IMR-90 (cell line): Measurements from ENCODE around the gene PPM1L. TPM values are rescaled to one million over a fixed set of nuclear protein-coding genes. Genes with fewer than 3 reads are reported as not detected.

Experiments
- ATAC-seq: fragments of 200-7000 bp; cut with Tn5 transposase; 2 replicates; pipeline ENCODE4 v1.9.1; 2020; ENCODE audit warnings: low read depth, mild to moderate bottlenecking, moderate library complexity
- BruUV-seq: library from RNA; stranded (reverse); fragments of 400-500 nt; replicated peaks from 2 replicates; lab custom pipeline; 2021; lab: Mats Ljungman, UMichigan
- CTCF ChIA-PET: fragments of 300-600 bp; formaldehyde crosslinking; extraction: SDS; loops from one replicate; lab custom pipeline; 2021; ENCODE audit warnings: antibody characterized with exemption; lab: Yijun Ruan, JAX
- POLR2A ChIA-PET: fragments of 300-600 bp; sonication (Branson Sonifier 250); formaldehyde crosslinking; loops from one replicate; lab custom pipeline; 2022; ENCODE audit warnings: antibody characterized with exemption; ENCODE audit not compliant: unreplicated experiment; lab: Charles Lee
- DNase-seq: peaks from one replicate; pipeline ENCODE4 v3.0.0; 2013
- H2AFZ ChIP-seq: replicated peaks from 2 replicates; pipeline ENCODE3; 2013; ENCODE audit warnings: low read length, mild to moderate bottlenecking; ENCODE audit not compliant: poor library complexity
- H2AK5ac ChIP-seq: 2 replicates; pipeline ENCODE4 v1.6.1; 2013; ENCODE audit warnings: low read depth, low read length, inconsistent platforms
- H2AK9ac ChIP-seq: replicated peaks from 2 replicates; pipeline ENCODE3; 2013; ENCODE audit warnings: mild to moderate bottlenecking, low read depth, low read length, moderate library complexity; ENCODE audit not compliant: poor library complexity
- H2BK120ac ChIP-seq: 2 replicates; pipeline ENCODE4 v1.6.1; 2013; ENCODE audit warnings: low read depth, low read length, inconsistent platforms
- H2BK15ac ChIP-seq: 3 replicates; pipeline ENCODE4 v1.6.1; 2013; ENCODE audit warnings: low read depth, low read length, inconsistent platforms
- H2BK20ac ChIP-seq: 2 replicates; pipeline ENCODE4 v1.6.1; 2013; ENCODE audit warnings: low read depth, mild to moderate bottlenecking, inconsistent platforms, low read length, moderate library complexity
- H2BK5ac ChIP-seq: 2 replicates; pipeline ENCODE4 v1.6.1; 2013; ENCODE audit warnings: mild to moderate bottlenecking, low read depth, low read length, inconsistent platforms; ENCODE audit not compliant: poor library complexity, severe bottlenecking
- H3K14ac ChIP-seq: replicated peaks from 2 replicates; pipeline ENCODE4 v1.6.1; 2013; ENCODE audit warnings: low read depth, low read length, inconsistent platforms
- H3K18ac ChIP-seq: 2 replicates; pipeline ENCODE4 v1.6.1; 2013; ENCODE audit warnings: low read depth, low read length, control low read depth
- H3K23ac ChIP-seq: 2 replicates; pipeline ENCODE4 v1.6.1; 2013; ENCODE audit warnings: low read depth, low read length, inconsistent platforms
- H3K27ac ChIP-seq: 2 replicates; pipeline ENCODE4 v1.5.1; 2013; ENCODE audit warnings: mild to moderate bottlenecking, control low read depth, low read length; ENCODE audit not compliant: insufficient read depth
- H3K27me3 ChIP-seq: 2 replicates; pipeline ENCODE4 v1.6.1; 2013; ENCODE audit warnings: low read length; ENCODE audit not compliant: control insufficient read depth, insufficient read depth
- H3K36me3 ChIP-seq: 2 replicates; pipeline ENCODE4 v1.6.1; 2013; ENCODE audit warnings: low read length, mixed read lengths; ENCODE audit not compliant: control insufficient read depth, insufficient read depth
- H3K4ac ChIP-seq: 2 replicates; pipeline ENCODE4 v1.6.1; 2013; ENCODE audit warnings: low read depth, low read length, inconsistent platforms
- H3K4me1 ChIP-seq: 2 replicates; pipeline ENCODE4 v1.6.1; 2013; ENCODE audit warnings: low read length, mixed read lengths; ENCODE audit not compliant: control insufficient read depth, insufficient read depth
- H3K4me2 ChIP-seq: 2 replicates; pipeline ENCODE4 v1.6.1; 2013; ENCODE audit warnings: low read depth, mild to moderate bottlenecking, control low read depth, low read length, moderate library complexity
- H3K4me3 ChIP-seq: 2 replicates; pipeline ENCODE4 v1.5.1; 2013; ENCODE audit warnings: low read depth, mild to moderate bottlenecking, control low read depth, low read length, moderate library complexity; ENCODE audit not compliant: insufficient read depth
- H3K56ac ChIP-seq: 2 replicates; pipeline ENCODE4 v1.6.1; 2013; ENCODE audit warnings: low read length, inconsistent platforms; ENCODE audit not compliant: insufficient read depth; ENCODE audit errors: extremely low read depth
- H3K79me1 ChIP-seq, 2 experiments: 2 replicates each; pipeline ENCODE4 v1.6.1; 2013; ENCODE audit warnings: low read length in 2 of 2, inconsistent platforms in 1 of 2, low read depth in 1 of 2
- H3K9ac ChIP-seq: 2 replicates; pipeline ENCODE4 v1.6.1; 2013; ENCODE audit warnings: low read depth, low read length, control low read depth
- H3K9me1 ChIP-seq: 2 replicates; pipeline ENCODE4 v1.6.1; 2013; ENCODE audit warnings: low read length, inconsistent platforms; ENCODE audit not compliant: insufficient read depth
- H3K9me3 ChIP-seq: 2 replicates; pipeline ENCODE4 v1.6.1; 2013; ENCODE audit warnings: low read length; ENCODE audit not compliant: control insufficient read depth, insufficient read depth
- H4K20me1 ChIP-seq: 2 replicates; pipeline ENCODE4 v1.6.1; 2013; ENCODE audit warnings: low read length, inconsistent platforms; ENCODE audit not compliant: insufficient read depth
- H4K5ac ChIP-seq: 2 replicates; pipeline ENCODE4 v1.6.1; 2013; ENCODE audit warnings: mild to moderate bottlenecking, low read depth, low read length, control low read depth
- H4K8ac ChIP-seq, 2 experiments: 2 replicates each; pipeline ENCODE4 v1.6.1; 2013; ENCODE audit warnings: low read depth in 2 of 2, low read length in 2 of 2, control low read depth in 1 of 2, inconsistent platforms in 1 of 2
- H4K91ac ChIP-seq: 2 replicates; pipeline ENCODE4 v1.6.1; 2013; ENCODE audit warnings: low read depth, low read length, inconsistent platforms; ENCODE audit not compliant: insufficient read depth
- CEBPB ChIP-seq: IDR thresholded peaks from 2 replicates; pipeline ENCODE4 v1.6.1; 2012; ENCODE audit warnings: low read depth, low read length, improper control_type of control experiment
- NFE2L2 ChIP-seq: fragments of 150-350 bp; IDR thresholded peaks from 2 replicates; pipeline ENCODE4 v1.6.1; 2016; ENCODE audit warnings: low read depth, mild to moderate bottlenecking, low read length
- WGBS, 2 experiments: methylation state at CpG; one replicate each; pipeline versions ENCODE4 v1.1.5 to v1.1.7; 2013; ENCODE audit warnings: missing lambda C conversion rate in 2 of 2; ENCODE audit not compliant: insufficient read length in 1 of 2; ENCODE audit errors: extremely low coverage in 2 of 2; 5-methylcytosine and 5-hydroxymethylcytosine counted together
- dilution Hi-C: fragments of 300-500 bp; cut with HindIII; formaldehyde crosslinking; loops from one replicate; pipeline ENCODE4 v1.14.3; 2018; ENCODE audit warnings: low sequenced_read_pairs; ENCODE audit not compliant: unreplicated experiment
- in situ Hi-C: fragments of 300-500 bp; cut with MboI; formaldehyde crosslinking; loops from 3 replicates; pipeline ENCODE4 v1.14.3; 2019; ENCODE audit warnings: low sequenced_read_pairs, inconsistent platforms, mixed read lengths
- intact Hi-C: fragments of 100-400 bp; cut with micrococcal nuclease; formaldehyde crosslinking; loops from 2 replicates; pipeline ENCODE4 v1.10.0; 2022
- polyA plus RNA-seq, 3 experiments: library from polyadenylated mRNA; depleted of rRNA; stranded (reverse); fragments of >200 nt; gene quantifications; 2 replicates each; pipeline ENCODE4 v1.2.3, GENCODE V29; 2012; ENCODE audit warnings: low replicate concordance in 1 of 3
- total RNA-seq: library from RNA; depleted of rRNA; stranded (reverse); fragments of >200 nt; gene quantifications from 2 replicates; pipeline ENCODE4 v1.2.3, GENCODE V29; 2012
- TF ChIP-seq, protein P1 (sequence below): fragments of 150-350 bp; IDR thresholded peaks from 2 replicates; pipeline ENCODE4 v1.6.1; 2016; ENCODE audit warnings: low read depth, mild to moderate bottlenecking, low read length, moderate library complexity, borderline replicate concordance

The PPM1L gene
- total and polyA plus RNA-seq, 2 of the 4 experiments (the other 2 are of a cell fraction), result 0.14 to 0.18 TPM

- BruUV-seq, result no TSS peak
- H4K5ac ChIP-seq, result no peak overlapping the region
- intact Hi-C loops, result no loop called here
- no peak overlapping the region for H4K8ac ChIP-seq
- no peak overlapping the region for H3K23ac ChIP-seq
- H3K36me3 ChIP-seq, result no peaks in the 10 kb centered on the region
- H2BK5ac ChIP-seq, result no peak overlapping the region
- in situ Hi-C loops, result loop anchor here (10.0 to 25.0 kb wide), 2 partner anchors 215 to 693 kb away; no protein-coding TSS in a partner anchor
- CTCF ChIA-PET, result no interaction called here
- H3K27ac ChIP-seq, result no peak overlapping the region
- no peaks in the 10 kb centered on the region for H4K20me1 ChIP-seq
- H3K56ac ChIP-seq, result no peak overlapping the region
- H3K9me1 ChIP-seq, result no peaks in the 10 kb centered on the region
- no peaks in the 10 kb centered on the region for H3K27me3 ChIP-seq
- H3K4me2 ChIP-seq, result no peak overlapping the region
- TF ChIP-seq, protein P1, sequence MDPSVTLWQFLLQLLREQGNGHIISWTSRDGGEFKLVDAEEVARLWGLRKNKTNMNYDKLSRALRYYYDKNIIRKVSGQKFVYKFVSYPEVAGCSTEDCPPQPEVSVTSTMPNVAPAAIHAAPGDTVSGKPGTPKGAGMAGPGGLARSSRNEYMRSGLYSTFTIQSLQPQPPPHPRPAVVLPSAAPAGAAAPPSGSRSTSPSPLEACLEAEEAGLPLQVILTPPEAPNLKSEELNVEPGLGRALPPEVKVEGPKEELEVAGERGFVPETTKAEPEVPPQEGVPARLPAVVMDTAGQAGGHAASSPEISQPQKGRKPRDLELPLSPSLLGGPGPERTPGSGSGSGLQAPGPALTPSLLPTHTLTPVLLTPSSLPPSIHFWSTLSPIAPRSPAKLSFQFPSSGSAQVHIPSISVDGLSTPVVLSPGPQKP, result no peak
- TF ChIP-seq NFE2L2 (no peak), CEBPB (no peak)
- no peaks in the 10 kb centered on the region for H3K4me1 ChIP-seq
- no peak overlapping the region for H4K91ac ChIP-seq
- H3K18ac ChIP-seq, result no peak overlapping the region
- H3K4me3 ChIP-seq, result no peak overlapping the region
- no peak overlapping the region for H2BK120ac ChIP-seq
- dilution Hi-C loops, result no loop called here
- no peak overlapping the region for H3K4ac ChIP-seq
- ATAC-seq, result no peak
- H2AK9ac ChIP-seq, result no peak overlapping the region
- 84% methylated on average over 4 of the region's 11 CpGs; no CpG with 5 or more reads in 1 of the 2 experiments for WGBS, 2 experiments
- H3K14ac ChIP-seq, result no peak overlapping the region
- no peak overlapping the region for H3K9ac ChIP-seq
- H2AK5ac ChIP-seq, result no peak overlapping the region
- no peaks in the 10 kb centered on the region for H3K9me3 ChIP-seq
- no peak overlapping the region for H2AFZ ChIP-seq
- no peak for DNase-seq
- no peak overlapping the region for H2BK15ac ChIP-seq
- H3K79me1 ChIP-seq, result no peaks in the 10 kb centered on the region
- POLR2A ChIA-PET, result no interaction called here
- H2BK20ac ChIP-seq, result no peak overlapping the region
Measured at GRCh38 chr3:160719710-160720109, 36.3 kb upstream of the PPM1L start.
